HG03378 (cell line): ENCODE data around the gene IGFBP4.

Experiments
- ATAC-seq: cut with Tn5 transposase; IDR thresholded peaks from one replicate; pipeline ENCODE4 v1.9.1; 2021; ENCODE audit warnings: mild to moderate bottlenecking, moderate library complexity; ENCODE audit not compliant: unreplicated experiment

IGFBP4 gene

GRCh38 chr17:40431231-40431602 lies 12.0 kb upstream of the IGFBP4 start:
- no peak for ATAC-seq

- ATAC-seq = no peak
Observed at GRCh38 chr17:40432864-40433528, 10.3 kb upstream of the IGFBP4 start.

- ATAC-seq = no peak
Observed at GRCh38 chr17:40433551-40434415, 9.5 kb upstream of the IGFBP4 start.

GRCh38 chr17:40436636-40437035 lies 6.6 kb upstream of the IGFBP4 start:
- no peak for ATAC-seq

GRCh38 chr17:40437095-40437732 lies 6.0 kb upstream of the IGFBP4 start:
- no peak for ATAC-seq

GRCh38 chr17:40440166-40440565 lies 3.1 kb upstream of the IGFBP4 start:
- ATAC-seq = no peak

GRCh38 chr17:40442392-40443195 lies 656 bp upstream of the IGFBP4 start:
- ATAC-seq = no peak

- ATAC-seq = no peak
Observed at GRCh38 chr17:40443988-40444899, 994 bp downstream of the IGFBP4 start.

GRCh38 chr17:40445751-40446468 lies 2.7 kb downstream of the IGFBP4 start:
- no peak for ATAC-seq

- no peak for ATAC-seq
Observed at GRCh38 chr17:40447148-40447644, 3.9 kb downstream of the IGFBP4 start.

GRCh38 chr17:40447806-40448205 lies 4.6 kb downstream of the IGFBP4 start:
- ATAC-seq = no peak

GRCh38 chr17:40448213-40448638 lies 5.0 kb downstream of the IGFBP4 start:
- no peak for ATAC-seq

- no peak for ATAC-seq
Observed at GRCh38 chr17:40448639-40449261, 5.5 kb downstream of the IGFBP4 start.

- no peak for ATAC-seq
Observed at GRCh38 chr17:40450175-40450574, 6.9 kb downstream of the IGFBP4 start.

- no peak for ATAC-seq
Observed at GRCh38 chr17:40451420-40451819, 8.2 kb downstream of the IGFBP4 start.

GRCh38 chr17:40452216-40452787 lies 9.1 kb downstream of the IGFBP4 start:
- ATAC-seq = no peak

GRCh38 chr17:40452921-40453378 lies 9.7 kb downstream of the IGFBP4 start:
- ATAC-seq = no peak
